ENCODE data around the gene PEA15. TPM values are rescaled to one million over a fixed set of nuclear protein-coding genes. Genes with fewer than 3 reads are reported as not detected.

Gene PEA15
- total and polyA plus RNA-seq, 9 of the 15 experiments (the other 6 are each of a cell fraction or from before 2014, with no cell fraction given): 8.2 to 175 (median 35.4) TPM

DNA sequence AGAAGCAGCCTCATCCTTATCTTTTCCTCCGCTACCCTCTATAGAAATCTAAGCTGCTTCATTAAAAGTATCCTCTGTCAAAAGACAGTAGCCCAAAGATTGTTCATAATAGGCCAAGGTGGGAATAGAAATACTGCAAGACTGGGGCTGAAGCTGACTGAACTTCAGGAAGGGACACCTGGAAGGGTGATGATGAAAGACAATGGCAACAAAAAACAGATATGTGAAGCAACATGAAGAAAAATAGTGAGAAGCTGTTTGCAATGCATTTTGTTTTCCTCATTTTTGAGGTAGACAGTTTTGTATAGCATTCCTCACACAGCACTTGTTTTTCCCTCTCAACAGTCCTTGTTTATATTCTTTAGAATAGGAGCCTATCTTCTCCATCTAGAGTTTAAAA, 40.2 kb downstream of the PEA15 start:
- Histone ChIP-seq H3K27me3 (ENCODE audit: control insufficient read depth in 2 of 2, insufficient read depth in 2 of 2, low read length in 2 of 2) (no peaks in the 10 kb centered on the region), H3K27ac (ENCODE audit: extremely low read depth, low read depth, low read length) (no peak overlapping the region), H3K79me2 (ENCODE audit: control insufficient read depth, insufficient read depth, low read length) (peaks cover 42% of the 10 kb centered on the region), H3K4me3 (no peak overlapping the region), H3K9me1 (ENCODE audit: control insufficient read depth, insufficient read depth, low read length) (no peaks in the 10 kb centered on the region), H3K9ac (ENCODE audit: insufficient read depth in 1 of 2, low read depth in 2 of 2, low read length in 2 of 2) (no peak overlapping the region), H3K4me1 (replicated peaks in 1 of 2; ENCODE audit: control insufficient read depth in 2 of 2, insufficient read depth in 2 of 2, low read length in 2 of 2) (no peaks in the 10 kb centered on the region), H3K4me2 (ENCODE audit: insufficient read depth, low read length) (no peak overlapping the region), H2AFZ (ENCODE audit: low read depth, low read length) (no peak overlapping the region), H4K20me1 (replicated peaks; ENCODE audit: control insufficient read depth, insufficient read depth, low read length) (peaks cover 5% of the 10 kb centered on the region; the same call in 1 of the 2 replicates), H3K9me3 (replicated peaks; ENCODE audit: control insufficient read depth, insufficient read depth, low read depth, low read length) (no peaks in the 10 kb centered on the region), H3K36me3 (ENCODE audit: control insufficient read depth, insufficient read depth, low read length) (peaks cover 44% of the 10 kb centered on the region)
- ChIA-PET CTCF (ENCODE audit: low intra/inter-chr PET ratio) (no interaction called here), POLR2A (interaction anchor here (0.7 to 2.9 kb wide), 3 partner anchors 10 to 36 kb away, joined by 3 to 12 read pairs (median 3); no protein-coding TSS in a partner anchor)
- no TSS peak for BruUV-seq (replicated peaks)
- intact Hi-C loops (cut with micrococcal nuclease) (no loop called here), in situ Hi-C loops (cut with MboI) (no loop called here)
- WGBS (ENCODE audit: insufficient coverage, low coverage, missing lambda C conversion rate): 93% methylated on average over 1 of the region's 1 CpG
- FAIRE-seq: no peak
- ATAC-seq: peak; percentile 29; the same call in 1 of the 3 replicates
- DNase-seq (ENCODE audit: extremely low read depth in 1 of 4, low spot score in 3 of 4): no peak
- no peak for TF ChIP-seq ZNF717 (CRISPR knock-in tag; IDR thresholded peaks at IDR 0.05)
- TF ChIP-seq CEBPG (CRISPR knock-in tag; IDR thresholded peaks at IDR 0.05): peak; percentile 27; the same call in 1 of the 2 replicates
- peak in 1 of 2 experiments; percentile 89; a peak in 2 of 4 replicates for TF ChIP-seq CEBPG (tag; conservative IDR thresholded peaks at IDR 0.05 in 1 of 2, IDR thresholded peaks at IDR 0.05 in 1 of 2)
- TF ChIP-seq SPI1 (IDR thresholded peaks at IDR 0.05; ENCODE audit: borderline replicate concordance, low read depth, low read length): no peak
- TF ChIP-seq, protein P1, sequence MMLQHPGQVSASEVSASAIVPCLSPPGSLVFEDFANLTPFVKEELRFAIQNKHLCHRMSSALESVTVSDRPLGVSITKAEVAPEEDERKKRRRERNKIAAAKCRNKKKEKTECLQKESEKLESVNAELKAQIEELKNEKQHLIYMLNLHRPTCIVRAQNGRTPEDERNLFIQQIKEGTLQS (IDR thresholded peaks at IDR 0.05): peak; percentile 53; the same call in 1 of the 2 replicates
- TF ChIP-seq, protein P1 (CRISPR knock-in tag; conservative IDR thresholded peaks at IDR 0.05): no peak
- TF ChIP-seq, protein P2, sequence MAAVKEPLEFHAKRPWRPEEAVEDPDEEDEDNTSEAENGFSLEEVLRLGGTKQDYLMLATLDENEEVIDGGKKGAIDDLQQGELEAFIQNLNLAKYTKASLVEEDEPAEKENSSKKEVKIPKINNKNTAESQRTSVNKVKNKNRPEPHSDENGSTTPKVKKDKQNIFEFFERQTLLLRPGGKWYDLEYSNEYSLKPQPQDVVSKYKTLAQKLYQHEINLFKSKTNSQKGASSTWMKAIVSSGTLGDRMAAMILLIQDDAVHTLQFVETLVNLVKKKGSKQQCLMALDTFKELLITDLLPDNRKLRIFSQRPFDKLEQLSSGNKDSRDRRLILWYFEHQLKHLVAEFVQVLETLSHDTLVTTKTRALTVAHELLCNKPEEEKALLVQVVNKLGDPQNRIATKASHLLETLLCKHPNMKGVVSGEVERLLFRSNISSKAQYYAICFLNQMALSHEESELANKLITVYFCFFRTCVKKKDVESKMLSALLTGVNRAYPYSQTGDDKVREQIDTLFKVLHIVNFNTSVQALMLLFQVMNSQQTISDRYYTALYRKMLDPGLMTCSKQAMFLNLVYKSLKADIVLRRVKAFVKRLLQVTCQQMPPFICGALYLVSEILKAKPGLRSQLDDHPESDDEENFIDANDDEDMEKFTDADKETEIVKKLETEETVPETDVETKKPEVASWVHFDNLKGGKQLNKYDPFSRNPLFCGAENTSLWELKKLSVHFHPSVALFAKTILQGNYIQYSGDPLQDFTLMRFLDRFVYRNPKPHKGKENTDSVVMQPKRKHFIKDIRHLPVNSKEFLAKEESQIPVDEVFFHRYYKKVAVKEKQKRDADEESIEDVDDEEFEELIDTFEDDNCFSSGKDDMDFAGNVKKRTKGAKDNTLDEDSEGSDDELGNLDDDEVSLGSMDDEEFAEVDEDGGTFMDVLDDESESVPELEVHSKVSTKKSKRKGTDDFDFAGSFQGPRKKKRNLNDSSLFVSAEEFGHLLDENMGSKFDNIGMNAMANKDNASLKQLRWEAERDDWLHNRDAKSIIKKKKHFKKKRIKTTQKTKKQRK (IDR thresholded peaks at IDR 0.05; ENCODE audit: borderline replicate concordance, low read depth, low read length): no peak
- peak in 1 of 2 experiments; percentile 27; a peak in 1 of 4 replicates for TF ChIP-seq TRIM24 (IDR thresholded peaks at IDR 0.05)
